H9 (cell line): ENCODE results near the gene FGF22. TPM values are rescaled to one million over a fixed set of nuclear protein-coding genes. Genes with fewer than 3 reads are reported as not detected.
A peak's percentile ranks its signal among the peaks of the same experiment; 100 is the strongest.

Experiments
- DNase-seq: peaks from one replicate; pipeline ENCODE4 v3.0.0-alpha.2; 2017
- H2AFZ ChIP-seq: one replicate; pipeline ENCODE4 v1.6.1; 2013; ENCODE audit warnings: mild to moderate bottlenecking, low read length, control low read depth, moderate library complexity
- H2AK5ac ChIP-seq: 2 replicates; pipeline ENCODE4 v1.6.1; 2013; ENCODE audit warnings: low read length, control low read depth, mixed read lengths; ENCODE audit not compliant: insufficient read length
- H2BK120ac ChIP-seq: one replicate; pipeline ENCODE4 v1.6.1; 2013; ENCODE audit warnings: low read depth, mild to moderate bottlenecking, low read length, control low read depth, inconsistent platforms; ENCODE audit not compliant: poor library complexity, severe bottlenecking
- H2BK12ac ChIP-seq: 2 replicates; pipeline ENCODE4 v1.6.1; 2013; ENCODE audit warnings: low read length, control low read depth, mixed read lengths, low read depth; ENCODE audit not compliant: insufficient read length
- H2BK15ac ChIP-seq: 2 replicates; pipeline ENCODE4 v1.6.1; 2013; ENCODE audit warnings: low read depth, low read length, control low read depth
- H2BK20ac ChIP-seq: one replicate; pipeline ENCODE4 v1.6.1; 2013; ENCODE audit warnings: low read depth, mild to moderate bottlenecking, low read length, control low read depth, inconsistent platforms; ENCODE audit not compliant: poor library complexity, severe bottlenecking
- H2BK5ac ChIP-seq: 2 replicates; pipeline ENCODE4 v1.6.1; 2013; ENCODE audit warnings: low read length, control low read depth, mixed read lengths; ENCODE audit not compliant: insufficient read length
- H3K14ac ChIP-seq: 2 replicates; pipeline ENCODE4 v1.6.1; 2013; ENCODE audit warnings: low read length, control low read depth; ENCODE audit not compliant: insufficient read depth
- H3K18ac ChIP-seq: 2 replicates; pipeline ENCODE4 v1.6.1; 2013; ENCODE audit warnings: low read depth, mild to moderate bottlenecking, mixed read lengths, low read length, control low read depth; ENCODE audit not compliant: insufficient read length
- H3K23ac ChIP-seq: 2 replicates; pipeline ENCODE4 v1.6.1; 2013; ENCODE audit warnings: low read length, control low read depth, mixed read lengths, low read depth; ENCODE audit not compliant: insufficient read length
- H3K23me2 ChIP-seq: 2 replicates; pipeline ENCODE4 v1.6.1; 2013; ENCODE audit warnings: low read depth, mild to moderate bottlenecking, mixed read lengths, low read length, control low read depth; ENCODE audit not compliant: insufficient read length, poor library complexity, severe bottlenecking
- H3K27ac ChIP-seq: 2 replicates; pipeline ENCODE4 v1.5.1; 2013; ENCODE audit warnings: low read length, control low read depth, mixed read lengths, low read depth; ENCODE audit not compliant: insufficient read length
- H3K27me3 ChIP-seq: 2 replicates; pipeline ENCODE4 v1.6.1; 2013; ENCODE audit warnings: low read length, control low read depth, inconsistent platforms; ENCODE audit not compliant: insufficient read depth
- H3K4ac ChIP-seq: 2 replicates; pipeline ENCODE4 v1.6.1; 2013; ENCODE audit warnings: low read depth, mild to moderate bottlenecking, control low read depth, inconsistent platforms, low read length, moderate library complexity
- H3K4me1 ChIP-seq: 2 replicates; pipeline ENCODE4 v1.6.1; 2013; ENCODE audit warnings: low read length, control low read depth, inconsistent platforms; ENCODE audit not compliant: insufficient read depth
- H3K4me2 ChIP-seq: 2 replicates; pipeline ENCODE4 v1.6.1; 2013; ENCODE audit warnings: low read length, control low read depth, mixed read lengths; ENCODE audit not compliant: insufficient read length, insufficient read depth
- H3K56ac ChIP-seq: 2 replicates; pipeline ENCODE4 v1.6.1; 2013; ENCODE audit warnings: low read depth, mild to moderate bottlenecking, mixed read lengths, low read length, control low read depth; ENCODE audit not compliant: insufficient read length
- H3K79me1 ChIP-seq: 2 replicates; pipeline ENCODE4 v1.6.1; 2013; ENCODE audit warnings: low read depth, mild to moderate bottlenecking, moderate library complexity, low read length, control low read depth, inconsistent platforms; ENCODE audit not compliant: insufficient read depth, poor library complexity, severe bottlenecking
- H3K79me2 ChIP-seq: 2 replicates; pipeline ENCODE4 v1.6.1; 2013; ENCODE audit warnings: low read length, control low read depth, inconsistent platforms; ENCODE audit not compliant: insufficient read depth
- H3K9ac ChIP-seq: 2 replicates; pipeline ENCODE4 v1.6.1; 2013; ENCODE audit warnings: low read length, control low read depth, mixed read lengths; ENCODE audit not compliant: insufficient read length; ENCODE audit errors: extremely low read depth
- H3K9me3 ChIP-seq: one replicate; pipeline ENCODE4 v1.6.1; 2013; ENCODE audit warnings: low read depth, low read length, inconsistent platforms; ENCODE audit not compliant: control insufficient read depth
- H3T11ph ChIP-seq: one replicate; pipeline ENCODE4 v1.6.1; 2013; ENCODE audit warnings: mild to moderate bottlenecking, low read length, control low read depth, inconsistent platforms
- H4K20me1 ChIP-seq: one replicate; pipeline ENCODE4 v1.6.1; 2013; ENCODE audit not compliant: control insufficient read depth, insufficient read length, insufficient read depth
- H4K5ac ChIP-seq: 2 replicates; pipeline ENCODE4 v1.6.1; 2013; ENCODE audit warnings: low read depth, mild to moderate bottlenecking, mixed read lengths, low read length, control low read depth; ENCODE audit not compliant: insufficient read length
- H4K8ac ChIP-seq: replicated peaks from 2 replicates; pipeline ENCODE4 v1.6.1; 2013; ENCODE audit warnings: low read length, control low read depth, mixed read lengths, low read depth; ENCODE audit not compliant: insufficient read length
- H4K91ac ChIP-seq: 2 replicates; pipeline ENCODE4 v1.6.1; 2013; ENCODE audit warnings: low read depth, mild to moderate bottlenecking, moderate library complexity, mixed read lengths, low read length, control low read depth; ENCODE audit not compliant: insufficient read length
- H3K27ac Mint-ChIP-seq, 3 experiments: 2 replicates in 2 of 3; 3 replicates in 1 of 3; pipeline ENCODE4 v1.8.0; 2020 to 2021; ENCODE audit warnings: mixed read lengths in 3 of 3, mild to moderate bottlenecking in 1 of 3, moderate library complexity in 1 of 3
- H3K27me3 Mint-ChIP-seq: 2 replicates; pipeline ENCODE4 v1.8.0; 2021; ENCODE audit warnings: low read depth, mild to moderate bottlenecking, moderate library complexity, mixed read lengths
- H3K36me3 Mint-ChIP-seq, 3 experiments: 2 replicates in 2 of 3; 3 replicates in 1 of 3; pipeline ENCODE4 v1.8.0; 2020 to 2021; ENCODE audit warnings: low read depth in 3 of 3, mixed read lengths in 3 of 3; ENCODE audit not compliant: insufficient read depth in 1 of 3
- H3K4me1 Mint-ChIP-seq, 2 experiments: 2 replicates each; pipeline ENCODE4 v1.8.0; 2020; ENCODE audit warnings: mixed read lengths in 2 of 2
- H3K4me3 Mint-ChIP-seq, 2 experiments: 2 replicates in 1 of 2; 3 replicates in 1 of 2; pipeline ENCODE4 v1.8.0; 2020 to 2021; ENCODE audit warnings: mild to moderate bottlenecking in 2 of 2, mixed read lengths in 2 of 2, moderate library complexity in 1 of 2
- H3K9me3 Mint-ChIP-seq, 2 experiments: 2 replicates in 1 of 2; 3 replicates in 1 of 2; pipeline ENCODE4 v1.8.0; 2020; ENCODE audit warnings: mild to moderate bottlenecking in 2 of 2, mixed read lengths in 2 of 2, moderate library complexity in 1 of 2
- CTCF ChIP-seq: fragments of 200-600 bp; sonication (generic); conservative IDR thresholded peaks from 3 replicates; pipeline ENCODE4 v1.8.0; 2021; ENCODE audit warnings: antibody characterized with exemption, mild to moderate bottlenecking
- WGBS: extraction: QIAGEN DNeasy Blood & Tissue Kit; methylation state at CpG from one replicate; pipeline ENCODE4 v1.1.7; 2013; ENCODE audit warnings: missing lambda C conversion rate, low lambda C conversion rate, mixed read lengths; ENCODE audit not compliant: insufficient read length; ENCODE audit errors: extremely low coverage; 5-methylcytosine and 5-hydroxymethylcytosine counted together
- total RNA-seq: library from RNA; stranded (reverse); gene quantifications from 2 replicates; pipeline ENCODE4 v1.2.1, GENCODE V29; 2021

FGF22 gene
- total RNA-seq, 1 experiment from 2014 or later, result 0.72 TPM

GRCh38 chr19:632579-633067 is 7.1 kb upstream of the FGF22 start:
- no peaks in the 10 kb centered on the region for H3K27me3 ChIP-seq
- no peaks in the 10 kb centered on the region; the same call in 1 of the 2 replicates for H3K4me1 ChIP-seq
- H3K23ac ChIP-seq, result no peak overlapping the region
- WGBS, result no CpG with 5 or more reads among the region's 35 CpGs
- DNase-seq, result peak; percentile 67
- peaks cover 7 to 13% of the 10 kb centered on the region in 2 experiments for H3K4me1 Mint-ChIP-seq
- no peak overlapping the region for H2BK120ac ChIP-seq
- H2BK20ac ChIP-seq, result no peak overlapping the region
- H3T11ph ChIP-seq, result no peak overlapping the region
- peak overlapping the region; percentile 73 for H3K4me2 ChIP-seq
- H4K20me1 ChIP-seq, result peaks cover 4% of the 10 kb centered on the region
- no peaks in the 10 kb centered on the region for H3K79me2 ChIP-seq
- peaks cover 0 to 3% of the 10 kb centered on the region in 2 experiments; a peak in 1 of 5 replicates for H3K9me3 Mint-ChIP-seq
- no peak overlapping the region for H2BK5ac ChIP-seq
- peaks cover 7% of the 10 kb centered on the region for H3K23me2 ChIP-seq
- peaks cover 21 to 34% (median 25%) of the 10 kb centered on the region in 3 experiments; a peak in 6 of 7 replicates for H3K36me3 Mint-ChIP-seq
- no peak overlapping the region for H4K91ac ChIP-seq
- peak overlapping the region; percentile 96 to 99 for H3K4me3 Mint-ChIP-seq
- H2BK15ac ChIP-seq, result no peak overlapping the region
- H3K4ac ChIP-seq, result no peak overlapping the region
- H3K9me3 ChIP-seq, result no peaks in the 10 kb centered on the region
- H3K27ac ChIP-seq, result no peak overlapping the region
- H3K79me1 ChIP-seq, result peaks cover 9% of the 10 kb centered on the region
- TF ChIP-seq CTCF, result no peak
- H2AFZ ChIP-seq, result no peak overlapping the region
- peak overlapping the region in 2 of 3 experiments; percentile 92 to 96; a peak in 4 of 7 replicates for H3K27ac Mint-ChIP-seq
- H3K56ac ChIP-seq, result no peak overlapping the region
- H3K14ac ChIP-seq, result no peak overlapping the region
- H2AK5ac ChIP-seq, result no peak overlapping the region
- no peak overlapping the region for H2BK12ac ChIP-seq
- no peak overlapping the region for H4K8ac ChIP-seq
- H3K27me3 Mint-ChIP-seq, result peaks cover 10% of the 10 kb centered on the region
- peak overlapping the region; percentile 40 for H3K9ac ChIP-seq
- H3K18ac ChIP-seq, result no peak overlapping the region
- H4K5ac ChIP-seq, result no peak overlapping the region
